Neural progenitor cell (in vitro differentiated cells): Measurements from ENCODE around the gene NEK4. TPM values are rescaled to one million over a fixed set of nuclear protein-coding genes. Genes with fewer than 3 reads are reported as not detected.
A peak's percentile ranks its signal among the peaks of the same experiment; 100 is the strongest.

Source experiments
- DNase-seq: peaks from one replicate; pipeline ENCODE4 v3.0.0-alpha.2; 2016; ENCODE audit warnings: low spot score
- H2AFZ ChIP-seq: fragments of 200-600 bp; sonication (generic); replicated peaks from 2 replicates; pipeline ENCODE4 v1.6.1; 2016; ENCODE audit warnings: antibody characterized with exemption
- H3F3A ChIP-seq: fragments of 200-600 bp; sonication (generic); 2 replicates; pipeline ENCODE4 v1.6.1; 2016; ENCODE audit warnings: antibody characterized with exemption, low read depth
- H3K27ac ChIP-seq: fragments of 200-600 bp; sonication (generic); 2 replicates; pipeline ENCODE4 v1.5.1; 2016; ENCODE audit warnings: mild to moderate bottlenecking
- H3K27me3 ChIP-seq: fragments of 200-600 bp; sonication (generic); 2 replicates; pipeline ENCODE4 v1.6.1; 2016; ENCODE audit warnings: mild to moderate bottlenecking, moderate library complexity
- H3K36me3 ChIP-seq: fragments of 200-600 bp; sonication (generic); 2 replicates; pipeline ENCODE4 v1.5.1; 2016
- H3K4me1 ChIP-seq: fragments of 200-600 bp; sonication (generic); 2 replicates; pipeline ENCODE4 v1.6.1; 2016; ENCODE audit warnings: mixed run types
- H3K4me2 ChIP-seq: fragments of 200-600 bp; sonication (generic); 2 replicates; pipeline ENCODE4 v1.6.1; 2016
- H3K4me3 ChIP-seq: fragments of 200-600 bp; sonication (generic); 2 replicates; pipeline ENCODE4 v1.5.1; 2016
- H3K79me2 ChIP-seq: fragments of 200-600 bp; sonication (generic); 2 replicates; pipeline ENCODE4 v1.6.1; 2016; ENCODE audit warnings: low read depth
- H3K9ac ChIP-seq: fragments of 200-600 bp; sonication (generic); 2 replicates; pipeline ENCODE4 v1.6.1; 2016
- H3K9me3 ChIP-seq: fragments of 200-600 bp; sonication (generic); 2 replicates; pipeline ENCODE4 v1.5.1; 2016; ENCODE audit warnings: low read depth
- H4K20me1 ChIP-seq: fragments of 200-600 bp; sonication (generic); 2 replicates; pipeline ENCODE4 v1.6.1; 2016; ENCODE audit warnings: low read depth
- H3K27ac Mint-ChIP-seq: 3 replicates; pipeline ENCODE4 v1.8.0; 2021; ENCODE audit warnings: mixed read lengths
- H3K27me3 Mint-ChIP-seq: 2 replicates; pipeline ENCODE4 v1.8.0; 2022; ENCODE audit warnings: low read depth, mild to moderate bottlenecking, inconsistent platforms, moderate library complexity, mixed read lengths; ENCODE audit not compliant: insufficient read depth
- H3K36me3 Mint-ChIP-seq: 3 replicates; pipeline ENCODE4 v1.8.0; 2021; ENCODE audit warnings: mixed read lengths
- H3K4me1 Mint-ChIP-seq: 3 replicates; pipeline ENCODE4 v1.8.0; 2021; ENCODE audit warnings: mixed read lengths
- H3K4me3 Mint-ChIP-seq: 3 replicates; pipeline ENCODE4 v1.8.0; 2021; ENCODE audit warnings: mild to moderate bottlenecking, moderate library complexity, mixed read lengths
- H3K9me3 Mint-ChIP-seq: 3 replicates; pipeline ENCODE4 v1.8.0; 2020; ENCODE audit warnings: mixed read lengths
- EZH2 ChIP-seq: fragments of 200-600 bp; sonication (generic); IDR thresholded peaks from 2 replicates; pipeline ENCODE4 v1.6.1; 2017; ENCODE audit warnings: antibody characterized with exemption, mild to moderate bottlenecking, moderate library complexity
- EZH2phosphoT487 ChIP-seq: fragments of 200-600 bp; sonication (generic); IDR thresholded peaks from 2 replicates; pipeline ENCODE4 v1.6.1; 2017; ENCODE audit warnings: antibody characterized with exemption
- total RNA-seq: library from RNA; depleted of rRNA; stranded (reverse); fragments of >200 nt; gene quantifications from 2 replicates; pipeline ENCODE4 v1.2.3, GENCODE V29; 2015; ENCODE audit warnings: low replicate concordance
- TF ChIP-seq, protein P1 (sequence below): fragments of 200-600 bp; sonication (generic); IDR thresholded peaks from 2 replicates; pipeline ENCODE4 v1.5.1; 2017; ENCODE audit warnings: antibody characterized with exemption, mild to moderate bottlenecking

Gene NEK4
- total RNA-seq, 1 donor from 2014 or later = 41.8 TPM

DNA sequence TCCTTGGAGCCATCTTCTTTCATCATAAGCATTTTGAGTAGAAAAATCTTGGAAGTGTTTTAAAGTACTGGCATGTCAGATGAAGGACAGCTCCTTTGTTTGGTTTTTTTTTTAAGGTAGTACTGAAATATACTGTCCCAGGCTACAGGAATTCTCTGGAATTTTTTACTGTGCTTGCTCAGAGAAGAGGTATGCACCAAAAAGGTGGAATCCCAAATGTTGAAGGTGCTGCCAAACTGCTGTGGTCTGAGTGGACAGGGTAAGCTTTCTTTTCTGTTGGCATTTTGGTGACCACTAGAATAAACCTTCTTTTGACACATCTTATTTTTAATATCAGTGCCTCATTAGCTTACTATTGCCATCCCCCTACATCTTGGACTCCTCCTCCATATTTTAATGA, 77.7 kb downstream of the NEK4 start:
- H3K79me2 ChIP-seq = peaks cover 36% of the 10 kb centered on the region
- H3F3A ChIP-seq = peaks cover 94% of the 10 kb centered on the region
- Mint-ChIP-seq H3K36me3 (peaks cover 49% of the 10 kb centered on the region), H3K27ac (no peak overlapping the region), H3K4me1 (no peaks in the 10 kb centered on the region), H3K4me3 (no peak overlapping the region), H3K27me3 (no peaks in the 10 kb centered on the region), H3K9me3 (no peaks in the 10 kb centered on the region)
- no peak overlapping the region for H3K4me3 ChIP-seq
- no peak for DNase-seq
- no peak overlapping the region for H3K4me2 ChIP-seq
- no peaks in the 10 kb centered on the region for H3K27me3 ChIP-seq
- no peaks in the 10 kb centered on the region for H3K4me1 ChIP-seq
- no peaks in the 10 kb centered on the region for H3K9me3 ChIP-seq
- H3K9ac ChIP-seq = no peak overlapping the region
- H3K36me3 ChIP-seq = peaks cover 29% of the 10 kb centered on the region
- peaks cover 6% of the 10 kb centered on the region for H4K20me1 ChIP-seq
- no peak overlapping the region for H2AFZ ChIP-seq
- TF ChIP-seq, protein P1, sequence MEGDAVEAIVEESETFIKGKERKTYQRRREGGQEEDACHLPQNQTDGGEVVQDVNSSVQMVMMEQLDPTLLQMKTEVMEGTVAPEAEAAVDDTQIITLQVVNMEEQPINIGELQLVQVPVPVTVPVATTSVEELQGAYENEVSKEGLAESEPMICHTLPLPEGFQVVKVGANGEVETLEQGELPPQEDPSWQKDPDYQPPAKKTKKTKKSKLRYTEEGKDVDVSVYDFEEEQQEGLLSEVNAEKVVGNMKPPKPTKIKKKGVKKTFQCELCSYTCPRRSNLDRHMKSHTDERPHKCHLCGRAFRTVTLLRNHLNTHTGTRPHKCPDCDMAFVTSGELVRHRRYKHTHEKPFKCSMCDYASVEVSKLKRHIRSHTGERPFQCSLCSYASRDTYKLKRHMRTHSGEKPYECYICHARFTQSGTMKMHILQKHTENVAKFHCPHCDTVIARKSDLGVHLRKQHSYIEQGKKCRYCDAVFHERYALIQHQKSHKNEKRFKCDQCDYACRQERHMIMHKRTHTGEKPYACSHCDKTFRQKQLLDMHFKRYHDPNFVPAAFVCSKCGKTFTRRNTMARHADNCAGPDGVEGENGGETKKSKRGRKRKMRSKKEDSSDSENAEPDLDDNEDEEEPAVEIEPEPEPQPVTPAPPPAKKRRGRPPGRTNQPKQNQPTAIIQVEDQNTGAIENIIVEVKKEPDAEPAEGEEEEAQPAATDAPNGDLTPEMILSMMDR = no peak
- H3K27ac ChIP-seq = no peak overlapping the region

DNA sequence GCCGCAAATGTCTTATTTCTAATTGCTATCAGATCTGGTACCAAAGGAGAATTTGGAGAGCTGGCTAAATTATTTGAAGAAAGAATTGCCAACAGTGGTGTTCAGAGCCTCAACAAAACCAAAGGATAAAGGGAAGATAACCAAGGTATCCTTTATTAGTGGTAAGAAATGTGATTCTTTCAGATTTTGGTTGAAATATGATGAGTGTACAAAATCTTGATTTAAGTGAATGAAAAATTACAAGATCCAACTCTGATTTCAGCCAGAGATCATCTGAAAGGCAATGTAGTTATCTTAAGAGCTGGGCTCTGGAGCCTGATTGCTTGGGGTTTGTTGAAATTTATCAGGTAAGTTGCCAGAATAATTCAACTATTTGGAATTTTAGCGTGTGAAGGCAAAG, 80.2 kb downstream of the NEK4 start:
- no peak overlapping the region for H2AFZ ChIP-seq
- no peak overlapping the region for H3K4me3 ChIP-seq
- H3K27me3 Mint-ChIP-seq = peaks cover 2% of the 10 kb centered on the region
- peaks cover 59% of the 10 kb centered on the region for H3K79me2 ChIP-seq
- no peaks in the 10 kb centered on the region for H3K9me3 Mint-ChIP-seq
- peaks cover 78% of the 10 kb centered on the region for H3F3A ChIP-seq
- no peaks in the 10 kb centered on the region for H3K27me3 ChIP-seq
- H3K4me3 Mint-ChIP-seq = no peak overlapping the region
- no peaks in the 10 kb centered on the region for H3K9me3 ChIP-seq
- H3K27ac Mint-ChIP-seq = no peak overlapping the region
- peaks cover 12% of the 10 kb centered on the region for H3K4me1 ChIP-seq
- no peak for TF ChIP-seq EZH2phosphoT487
- no peak for DNase-seq
- peaks cover 38% of the 10 kb centered on the region for H3K36me3 Mint-ChIP-seq
- H3K36me3 ChIP-seq = peaks cover 39% of the 10 kb centered on the region
- no peak overlapping the region for H3K4me2 ChIP-seq
- no peak overlapping the region for H3K9ac ChIP-seq
- H3K4me1 Mint-ChIP-seq = peaks cover 12% of the 10 kb centered on the region
- H4K20me1 ChIP-seq = peaks cover 7% of the 10 kb centered on the region
- H3K27ac ChIP-seq = no peak overlapping the region

DNA sequence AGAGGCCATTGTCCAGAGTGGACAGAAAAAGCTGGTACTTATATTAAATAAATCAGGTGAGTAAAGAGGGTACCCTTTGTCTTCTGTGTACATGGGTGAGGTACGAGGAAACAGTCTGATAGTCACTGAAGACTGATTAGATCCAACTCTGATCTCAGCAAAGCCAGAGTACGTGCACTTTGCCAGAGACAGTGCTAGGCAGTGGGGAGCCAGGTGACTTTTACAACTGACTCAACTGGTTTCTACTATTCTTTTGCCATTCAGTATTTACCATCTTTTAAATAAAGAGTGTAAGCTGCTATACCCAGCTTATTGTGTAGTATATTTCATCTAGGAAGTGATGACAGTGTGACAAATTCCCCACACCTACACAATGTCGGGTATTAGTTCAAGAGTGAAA, 81.6 kb downstream of the NEK4 start:
- no peak for DNase-seq
- H3K27me3 ChIP-seq = no peaks in the 10 kb centered on the region
- H3K27me3 Mint-ChIP-seq = peaks cover 2% of the 10 kb centered on the region
- no peak overlapping the region for H3K4me3 Mint-ChIP-seq
- H3K36me3 ChIP-seq = peaks cover 39% of the 10 kb centered on the region
- H3K27ac ChIP-seq = no peak overlapping the region
- no peaks in the 10 kb centered on the region for H3K9me3 ChIP-seq
- H3K4me1 ChIP-seq = peaks cover 19% of the 10 kb centered on the region
- TF ChIP-seq EZH2 (no peak), EZH2phosphoT487 (no peak)
- TF ChIP-seq, protein P1 = no peak
- peaks cover 7% of the 10 kb centered on the region for H4K20me1 ChIP-seq
- no peak overlapping the region for H2AFZ ChIP-seq
- no peak overlapping the region for H3K9ac ChIP-seq
- H3K79me2 ChIP-seq = peaks cover 71% of the 10 kb centered on the region
- peaks cover 69% of the 10 kb centered on the region for H3F3A ChIP-seq
- no peak overlapping the region for H3K4me3 ChIP-seq
- peaks cover 32% of the 10 kb centered on the region for H3K36me3 Mint-ChIP-seq
- H3K9me3 Mint-ChIP-seq = no peaks in the 10 kb centered on the region
- H3K4me1 Mint-ChIP-seq = peaks cover 19% of the 10 kb centered on the region
- H3K4me2 ChIP-seq = no peak overlapping the region
- H3K27ac Mint-ChIP-seq = no peak overlapping the region

DNA sequence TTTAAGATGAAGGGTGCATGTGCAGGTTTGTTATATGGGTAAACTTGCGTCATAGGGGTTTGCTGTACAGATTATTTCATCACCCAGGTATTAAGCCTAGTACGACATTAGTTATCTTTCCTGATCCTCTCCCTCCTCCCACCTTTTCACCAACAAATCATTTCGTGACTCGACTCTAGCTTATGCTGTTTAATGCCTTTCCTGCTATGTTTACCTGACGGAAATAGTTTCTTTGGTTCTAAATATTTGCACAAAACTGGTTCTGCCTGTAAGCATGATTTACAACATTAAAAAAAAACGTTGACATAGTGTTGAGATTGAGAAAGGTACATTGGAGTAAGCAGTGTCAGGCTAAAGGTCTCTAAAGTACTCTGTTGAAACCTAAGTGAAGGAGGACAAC, 82.5 kb downstream of the NEK4 start:
- H3K4me3 Mint-ChIP-seq = peak overlapping the region; percentile 1

More for the DNA sequence above, 82.5 kb downstream of the NEK4 start:
- Histone ChIP-seq H2AFZ (no peak overlapping the region), H3K4me1 (peaks cover 21% of the 10 kb centered on the region), H3K36me3 (peaks cover 33% of the 10 kb centered on the region), H3K4me2 (no peak overlapping the region), H3K27ac (no peak overlapping the region), H4K20me1 (peaks cover 7% of the 10 kb centered on the region), H3F3A (peaks cover 62% of the 10 kb centered on the region), H3K4me3 (no peak overlapping the region), H3K27me3 (no peaks in the 10 kb centered on the region), H3K79me2 (peaks cover 79% of the 10 kb centered on the region), H3K9ac (no peak overlapping the region), H3K9me3 (no peaks in the 10 kb centered on the region)
- Mint-ChIP-seq H3K27ac (no peak overlapping the region), H3K36me3 (peaks cover 26% of the 10 kb centered on the region), H3K4me1 (peaks cover 21% of the 10 kb centered on the region), H3K27me3 (peaks cover 2% of the 10 kb centered on the region), H3K9me3 (no peaks in the 10 kb centered on the region)
- no peak for DNase-seq
- no peak for TF ChIP-seq EZH2
